ENCODE data around the gene CSAG3.
"Not testable (repeated sequence)": the region's sequence is repeated elsewhere in the genome, so short reads cannot be mapped to it uniquely, and the experiment has no call there.

- TF ChIP-seq, protein P1, sequence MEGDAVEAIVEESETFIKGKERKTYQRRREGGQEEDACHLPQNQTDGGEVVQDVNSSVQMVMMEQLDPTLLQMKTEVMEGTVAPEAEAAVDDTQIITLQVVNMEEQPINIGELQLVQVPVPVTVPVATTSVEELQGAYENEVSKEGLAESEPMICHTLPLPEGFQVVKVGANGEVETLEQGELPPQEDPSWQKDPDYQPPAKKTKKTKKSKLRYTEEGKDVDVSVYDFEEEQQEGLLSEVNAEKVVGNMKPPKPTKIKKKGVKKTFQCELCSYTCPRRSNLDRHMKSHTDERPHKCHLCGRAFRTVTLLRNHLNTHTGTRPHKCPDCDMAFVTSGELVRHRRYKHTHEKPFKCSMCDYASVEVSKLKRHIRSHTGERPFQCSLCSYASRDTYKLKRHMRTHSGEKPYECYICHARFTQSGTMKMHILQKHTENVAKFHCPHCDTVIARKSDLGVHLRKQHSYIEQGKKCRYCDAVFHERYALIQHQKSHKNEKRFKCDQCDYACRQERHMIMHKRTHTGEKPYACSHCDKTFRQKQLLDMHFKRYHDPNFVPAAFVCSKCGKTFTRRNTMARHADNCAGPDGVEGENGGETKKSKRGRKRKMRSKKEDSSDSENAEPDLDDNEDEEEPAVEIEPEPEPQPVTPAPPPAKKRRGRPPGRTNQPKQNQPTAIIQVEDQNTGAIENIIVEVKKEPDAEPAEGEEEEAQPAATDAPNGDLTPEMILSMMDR (IDR thresholded peaks at IDR 0.05): not testable (repeated sequence)
- not testable (repeated sequence) for TF ChIP-seq POLR2AphosphoS5 (IDR thresholded peaks at IDR 0.05; ENCODE audit: low read depth, low read length); SIN3A (IDR thresholded peaks at IDR 0.05; ENCODE audit: borderline replicate concordance, insufficient read depth, low read depth, low read length); TCF7L2 (IDR thresholded peaks at IDR 0.05; ENCODE audit: low read depth, low read length)
Measured at GRCh38 chrX:152713195-152713594, 45.8 kb upstream of the CSAG3 start.

Data from Panc1 (cell line).